Ectodermal cell (in vitro differentiated cells): ENCODE measurements around the gene SETX.

ENCODE experiments used
- H3K27ac ChIP-seq: 2 replicates; pipeline ENCODE4 v1.7.0; 2013; ENCODE audit warnings: mild to moderate bottlenecking, low read depth, low read length; ENCODE audit not compliant: insufficient read depth, poor library complexity, severe bottlenecking
- H3K27me3 ChIP-seq: 2 replicates; pipeline ENCODE4 v1.7.0; 2013; ENCODE audit warnings: mild to moderate bottlenecking, low read length; ENCODE audit not compliant: insufficient read depth, control insufficient read depth, poor library complexity, severe bottlenecking
- H3K36me3 ChIP-seq: one replicate; pipeline ENCODE4 v1.7.0; 2013; ENCODE audit warnings: low read length; ENCODE audit not compliant: control insufficient read depth, insufficient read depth
- H3K4me1 ChIP-seq: one replicate; pipeline ENCODE4 v1.7.0; 2013; ENCODE audit warnings: low read length; ENCODE audit not compliant: control insufficient read depth, insufficient read depth
- H3K4me3 ChIP-seq: 2 replicates; pipeline ENCODE4 v1.7.0; 2013; ENCODE audit warnings: low read depth, low read length, control low read depth; ENCODE audit not compliant: insufficient read depth
- H3K9me3 ChIP-seq: 2 replicates; pipeline ENCODE4 v1.7.0; 2013; ENCODE audit warnings: mild to moderate bottlenecking, low read length, moderate library complexity; ENCODE audit not compliant: control insufficient read depth
- WGBS, 2 experiments: methylation state at CpG; one replicate each; pipeline ENCODE4 v1.1.7; 2013; ENCODE audit warnings: missing lambda C conversion rate in 2 of 2; 5-methylcytosine and 5-hydroxymethylcytosine counted together

Gene SETX

GRCh38 chr9:132357764-132358163 is 3.0 kb upstream of the SETX start:
- Histone ChIP-seq H3K4me3 (no peak overlapping the region), H3K9me3 (no peaks in the 10 kb centered on the region), H3K27me3 (no peaks in the 10 kb centered on the region), H3K4me1 (peaks cover 11% of the 10 kb centered on the region), H3K27ac (no peak overlapping the region), H3K36me3 (peaks cover 2% of the 10 kb centered on the region)
- 87 to 96% methylated on average over 4 of the region's 7 CpGs for WGBS, 2 experiments

GRCh38 chr9:132356324-132356924 is 1.6 kb upstream of the SETX start:
- 94% methylated on average over 26 of the region's 26 CpGs for WGBS, 2 experiments
- no peak overlapping the region for H3K27ac ChIP-seq

GRCh38 chr9:132351404-132352045 is 3.3 kb downstream of the SETX start:
- no peaks in the 10 kb centered on the region for H3K9me3 ChIP-seq
- H3K27ac ChIP-seq: no peak overlapping the region
- H3K4me1 ChIP-seq: peaks cover 11% of the 10 kb centered on the region
- H3K4me3 ChIP-seq: no peak overlapping the region
- H3K36me3 ChIP-seq: peaks cover 15% of the 10 kb centered on the region
- H3K27me3 ChIP-seq: no peaks in the 10 kb centered on the region
- 90 to 98% methylated on average over 3 of the region's 3 CpGs for WGBS, 2 experiments

More at GRCh38 chr9:132356324-132356924, 1.6 kb upstream of the SETX start:
- Histone ChIP-seq H3K36me3 (peaks cover 2% of the 10 kb centered on the region), H3K4me1 (peaks cover 11% of the 10 kb centered on the region), H3K4me3 (no peak overlapping the region), H3K9me3 (no peaks in the 10 kb centered on the region), H3K27me3 (no peaks in the 10 kb centered on the region)

- no peak overlapping the region for H3K27ac ChIP-seq
- H3K4me1 ChIP-seq: peaks cover 11% of the 10 kb centered on the region
- H3K9me3 ChIP-seq: no peaks in the 10 kb centered on the region
- 91 to 99% methylated on average over 3 to 6 of the region's 6 CpGs for WGBS, 2 experiments
- H3K4me3 ChIP-seq: no peak overlapping the region
- H3K36me3 ChIP-seq: peaks cover 15% of the 10 kb centered on the region
- H3K27me3 ChIP-seq: no peaks in the 10 kb centered on the region
Measured at GRCh38 chr9:132350861-132351315, 3.9 kb downstream of the SETX start.

- H3K27ac ChIP-seq: no peak overlapping the region
- H3K36me3 ChIP-seq: peaks cover 36% of the 10 kb centered on the region
- H3K9me3 ChIP-seq: no peaks in the 10 kb centered on the region
- H3K4me3 ChIP-seq: no peak overlapping the region
- 65 to 76% methylated on average over 4 to 5 of the region's 5 CpGs for WGBS, 2 experiments
- peaks cover 7% of the 10 kb centered on the region for H3K4me1 ChIP-seq
- H3K27me3 ChIP-seq: no peaks in the 10 kb centered on the region
Measured at GRCh38 chr9:132348676-132349075, 6.1 kb downstream of the SETX start.

GRCh38 chr9:132346177-132346576 is 8.6 kb downstream of the SETX start:
- Histone ChIP-seq H3K27ac (no peak overlapping the region), H3K4me1 (no peaks in the 10 kb centered on the region), H3K36me3 (peaks cover 54% of the 10 kb centered on the region), H3K4me3 (no peak overlapping the region), H3K9me3 (no peaks in the 10 kb centered on the region), H3K27me3 (no peaks in the 10 kb centered on the region)
- WGBS, 2 experiments: 96 to 98% methylated on average over 2 to 5 of the region's 5 CpGs

- H3K4me1 ChIP-seq: no peaks in the 10 kb centered on the region
- WGBS, 2 experiments: 86 to 90% methylated on average over 7 to 9 of the region's 9 CpGs
- H3K27ac ChIP-seq: no peak overlapping the region
- H3K36me3 ChIP-seq: peaks cover 53% of the 10 kb centered on the region
- no peaks in the 10 kb centered on the region for H3K27me3 ChIP-seq
- no peaks in the 10 kb centered on the region for H3K9me3 ChIP-seq
- no peak overlapping the region for H3K4me3 ChIP-seq
Measured at GRCh38 chr9:132341177-132341840, 13.5 kb downstream of the SETX start.

- H3K9me3 ChIP-seq: no peaks in the 10 kb centered on the region
- no peak overlapping the region for H3K4me3 ChIP-seq
- WGBS, 2 experiments: 96 to 99% methylated on average over 3 of the region's 3 CpGs
- H3K36me3 ChIP-seq: peaks cover 50% of the 10 kb centered on the region
- H3K4me1 ChIP-seq: no peaks in the 10 kb centered on the region
- H3K27me3 ChIP-seq: no peaks in the 10 kb centered on the region
- no peak overlapping the region for H3K27ac ChIP-seq
Measured at GRCh38 chr9:132334364-132334763, 20.4 kb downstream of the SETX start.

GRCh38 chr9:132333556-132333955 is 21.2 kb downstream of the SETX start:
- Histone ChIP-seq H3K27me3 (no peaks in the 10 kb centered on the region), H3K36me3 (peaks cover 57% of the 10 kb centered on the region)
- whole genome bisulfite sequencing, 2 experiments: 88 to 100% methylated on average over 1 of the region's 1 CpG

GRCh38 chr9:132328580-132328979 is 26.2 kb downstream of the SETX start:
- H3K36me3 ChIP-seq: peaks cover 60% of the 10 kb centered on the region
- no peaks in the 10 kb centered on the region for H3K27me3 ChIP-seq
- no peak overlapping the region for H3K27ac ChIP-seq
- H3K4me1 ChIP-seq: no peaks in the 10 kb centered on the region
- 95 to 98% methylated on average over 4 of the region's 4 CpGs for WGBS, 2 experiments
- no peaks in the 10 kb centered on the region for H3K9me3 ChIP-seq
- H3K4me3 ChIP-seq: no peak overlapping the region

More at GRCh38 chr9:132333556-132333955, 21.2 kb downstream of the SETX start:
- Histone ChIP-seq H3K9me3 (no peaks in the 10 kb centered on the region), H3K27ac (no peak overlapping the region), H3K4me3 (no peak overlapping the region), H3K4me1 (no peaks in the 10 kb centered on the region)
